Measurements from ENCODE around the gene ATP5F1E.
"Not testable (repeated sequence)": the region's sequence is repeated elsewhere in the genome, so short reads cannot be mapped to it uniquely, and the experiment has no call there.

The ATP5F1E gene

GRCh38 chr20:59015411-59015810 is 16.7 kb downstream of the ATP5F1E start:
- no peak for DNase-seq (ENCODE audit: low spot score)
- TF ChIP-seq CTCF (IDR thresholded peaks at IDR 0.05): no peak

GRCh38 chr20:59014680-59015389 is 17.3 kb downstream of the ATP5F1E start:
- no peak for DNase-seq (ENCODE audit: low spot score)
- TF ChIP-seq CTCF (IDR thresholded peaks at IDR 0.05): no peak
- no peak overlapping the region for H3K27ac ChIP-seq
- no peak overlapping the region for H3K4me3 ChIP-seq

More at GRCh38 chr20:59015411-59015810, 16.7 kb downstream of the ATP5F1E start:
- Histone ChIP-seq H3K27ac (no peak overlapping the region), H3K4me3 (no peak overlapping the region)

- Histone ChIP-seq H3K4me3 (no peak overlapping the region), H3K27ac (no peak overlapping the region)
- no peak for TF ChIP-seq CTCF (IDR thresholded peaks at IDR 0.05)
- DNase-seq (ENCODE audit: low spot score): no peak
These were observed 18.1 kb downstream of the ATP5F1E start for GRCh38 chr20:59013959-59014608.

- Histone ChIP-seq H3K4me3 (no peak overlapping the region), H3K27ac (no peak overlapping the region)
- DNase-seq (ENCODE audit: low spot score): no peak
- TF ChIP-seq CTCF (IDR thresholded peaks at IDR 0.05): no peak
These were observed 18.8 kb downstream of the ATP5F1E start for GRCh38 chr20:59013031-59013951.

GRCh38 chr20:59011874-59012157 is 20.3 kb downstream of the ATP5F1E start:
- peak overlapping the region in 1 of 2 donors; percentile 70 for H3K27ac ChIP-seq
- not testable (repeated sequence) for H3K4me3 ChIP-seq; DNase-seq (ENCODE audit: low spot score)

GRCh38 chr20:59010995-59011873 is 20.9 kb downstream of the ATP5F1E start:
- no peak for DNase-seq (ENCODE audit: low spot score)
- no peak for TF ChIP-seq CTCF (IDR thresholded peaks at IDR 0.05)
- H3K4me3 ChIP-seq: peak overlapping the region; percentile 45
- peak overlapping the region; percentile 55 to 70 for H3K27ac ChIP-seq
